IPS DF 6.9 (cell line): Measurements from ENCODE around the gene SCAMP1.
"Not testable (repeated sequence)": the region's sequence is repeated elsewhere in the genome, so short reads cannot be mapped to it uniquely, and the experiment has no call there.

ENCODE experiments used
- DNase-seq: peaks from one replicate; pipeline ENCODE4 v3.0.0-alpha.2; 2013; ENCODE audit warnings: low read depth, low spot score
- H3K27ac ChIP-seq: one replicate; pipeline ENCODE4 v1.5.1; 2013; ENCODE audit warnings: low read length, control low read depth
- H3K27me3 ChIP-seq: 2 replicates; pipeline ENCODE4 v1.6.1; 2013; ENCODE audit warnings: mild to moderate bottlenecking, low read length; ENCODE audit not compliant: control insufficient read depth, insufficient read depth
- H3K36me3 ChIP-seq: 2 replicates; pipeline ENCODE4 v1.6.1; 2013; ENCODE audit warnings: low read length; ENCODE audit not compliant: control insufficient read depth, insufficient read depth
- H3K4me1 ChIP-seq: 2 replicates; pipeline ENCODE4 v1.6.1; 2013; ENCODE audit warnings: low read length; ENCODE audit not compliant: control insufficient read depth, insufficient read depth
- H3K4me3 ChIP-seq: 2 replicates; pipeline ENCODE4 v1.5.1; 2013; ENCODE audit warnings: mild to moderate bottlenecking, low read length
- H3K9me3 ChIP-seq: 2 replicates; pipeline ENCODE4 v1.6.1; 2013; ENCODE audit warnings: low read length, inconsistent platforms; ENCODE audit not compliant: control insufficient read depth, insufficient read depth
- WGBS: extraction: QIAGEN DNeasy Blood & Tissue Kit; methylation state at CpG from one replicate; pipeline ENCODE4 v1.1.7; 2013; ENCODE audit warnings: mixed read lengths, missing lambda C conversion rate; ENCODE audit not compliant: insufficient read length, insufficient coverage; 5-methylcytosine and 5-hydroxymethylcytosine counted together

The SCAMP1 gene

GRCh38 chr5:78420548-78420947, 60.1 kb downstream of the SCAMP1 start:
- DNase-seq = no peak
- Histone ChIP-seq H3K9me3 (no peaks in the 10 kb centered on the region), H3K36me3 (no peaks in the 10 kb centered on the region), H3K4me1 (no peaks in the 10 kb centered on the region), H3K27me3 (no peaks in the 10 kb centered on the region), H3K27ac (no peak overlapping the region), H3K4me3 (no peak overlapping the region)

DNA sequence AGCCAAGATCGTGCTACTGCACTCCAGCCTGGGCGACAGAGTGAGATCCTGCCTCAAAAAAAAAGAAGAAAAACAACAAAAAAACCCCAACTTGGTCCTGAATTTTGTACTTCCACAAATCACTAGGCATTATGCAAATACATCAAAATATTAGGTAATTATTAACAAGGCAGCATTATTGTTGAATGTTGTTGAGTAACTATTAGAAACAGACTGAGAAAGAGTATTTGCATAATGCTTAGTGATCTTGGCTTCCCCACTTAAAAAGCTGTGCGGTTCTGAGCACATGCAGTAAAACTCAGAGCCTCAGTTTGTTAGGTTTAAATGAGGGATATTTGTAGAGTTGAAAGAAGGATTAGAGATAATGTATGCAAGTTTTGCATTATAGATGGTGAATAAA, 64.2 kb downstream of the SCAMP1 start:
- no peak for DNase-seq
- no CpG with 5 or more reads among the region's 3 CpGs for WGBS
- no peaks in the 10 kb centered on the region for H3K36me3 ChIP-seq
- H3K27ac ChIP-seq = no peak overlapping the region
- H3K9me3 ChIP-seq = no peaks in the 10 kb centered on the region
- no peak overlapping the region for H3K4me3 ChIP-seq
- H3K27me3 ChIP-seq = no peaks in the 10 kb centered on the region
- H3K4me1 ChIP-seq = no peaks in the 10 kb centered on the region

- H3K4me3 ChIP-seq = no peak overlapping the region
- H3K4me1 ChIP-seq = no peaks in the 10 kb centered on the region
- WGBS = no CpG with 5 or more reads among the region's 2 CpGs
- H3K36me3 ChIP-seq = no peaks in the 10 kb centered on the region
- no peak for DNase-seq
- no peaks in the 10 kb centered on the region for H3K9me3 ChIP-seq
- no peak overlapping the region for H3K27ac ChIP-seq
- no peaks in the 10 kb centered on the region for H3K27me3 ChIP-seq
Observed at GRCh38 chr5:78429332-78429980, 69.0 kb downstream of the SCAMP1 start.

GRCh38 chr5:78430866-78431265, 70.4 kb downstream of the SCAMP1 start:
- no peaks in the 10 kb centered on the region for H3K4me1 ChIP-seq

DNA sequence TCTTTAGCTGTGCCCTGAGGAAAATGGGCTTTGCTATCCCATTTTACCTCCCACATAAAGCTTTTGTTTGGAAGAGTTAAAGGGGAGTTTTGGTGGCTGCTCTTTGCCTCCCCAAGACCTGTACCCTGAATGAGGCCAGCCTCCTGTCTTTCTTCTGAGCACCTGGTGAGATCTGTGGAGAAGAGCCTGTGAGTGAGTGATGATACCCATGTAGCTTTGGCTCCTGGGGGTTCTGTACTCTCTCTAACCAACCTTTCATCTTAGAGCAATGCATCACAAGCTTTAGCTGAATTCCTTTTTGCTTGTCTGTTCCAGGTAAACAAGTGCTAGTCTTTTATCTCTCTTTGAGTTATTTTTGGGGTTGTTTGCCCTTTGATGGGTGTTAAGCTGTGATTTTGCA, 73.6 kb downstream of the SCAMP1 start:
- Histone ChIP-seq H3K4me3 (no peak overlapping the region), H3K9me3 (no peaks in the 10 kb centered on the region), H3K36me3 (no peaks in the 10 kb centered on the region), H3K4me1 (no peaks in the 10 kb centered on the region), H3K27ac (no peak overlapping the region), H3K27me3 (no peaks in the 10 kb centered on the region)
- no peak for DNase-seq

More at GRCh38 chr5:78430866-78431265, 70.4 kb downstream of the SCAMP1 start:
- no peak for DNase-seq
- Histone ChIP-seq H3K4me3 (no peak overlapping the region), H3K9me3 (no peaks in the 10 kb centered on the region), H3K27ac (no peak overlapping the region), H3K27me3 (no peaks in the 10 kb centered on the region), H3K36me3 (no peaks in the 10 kb centered on the region)
- no CpG with 5 or more reads among the region's 1 CpG for WGBS

DNA sequence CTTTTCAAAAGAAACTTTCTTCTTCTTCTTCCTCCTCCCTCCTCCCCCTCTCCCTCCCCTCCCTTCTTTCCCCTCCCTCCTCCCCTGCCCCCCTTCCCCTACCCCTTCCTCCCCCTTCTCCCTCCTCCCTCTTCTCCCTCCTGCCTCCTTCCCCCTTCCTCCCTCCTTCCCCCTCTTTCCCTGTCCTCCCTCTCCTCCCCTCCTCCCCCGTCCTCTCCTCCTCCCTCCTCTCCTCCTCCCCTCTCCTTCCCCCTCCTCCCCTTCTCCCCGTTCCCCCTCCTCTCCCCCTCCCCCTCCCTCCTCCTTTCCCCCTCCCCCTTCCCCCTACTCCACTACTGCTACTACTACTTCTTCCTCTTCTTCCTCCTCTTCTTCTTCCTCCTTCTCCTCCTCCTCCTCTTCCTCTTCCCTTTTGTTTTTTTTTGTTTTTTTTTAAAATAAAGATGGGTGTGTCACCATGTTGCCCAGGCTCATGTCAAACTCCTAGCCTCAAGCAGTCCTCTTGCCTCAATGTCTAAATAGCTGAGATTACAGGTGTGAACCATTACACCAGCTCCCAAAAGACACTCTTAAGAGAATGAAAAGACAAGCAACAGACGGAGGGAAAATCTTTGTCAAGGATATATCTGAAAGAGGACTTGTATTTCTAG, 87.5 kb downstream of the SCAMP1 start:
- no peak for DNase-seq
- no peaks in the 10 kb centered on the region for H3K9me3 ChIP-seq
- WGBS = no CpG with 5 or more reads among the region's 3 CpGs
- no peaks in the 10 kb centered on the region for H3K36me3 ChIP-seq
- H3K4me3 ChIP-seq = no peak overlapping the region
- H3K27ac ChIP-seq = no peak overlapping the region
- no peaks in the 10 kb centered on the region for H3K27me3 ChIP-seq
- H3K4me1 ChIP-seq = no peaks in the 10 kb centered on the region

DNA sequence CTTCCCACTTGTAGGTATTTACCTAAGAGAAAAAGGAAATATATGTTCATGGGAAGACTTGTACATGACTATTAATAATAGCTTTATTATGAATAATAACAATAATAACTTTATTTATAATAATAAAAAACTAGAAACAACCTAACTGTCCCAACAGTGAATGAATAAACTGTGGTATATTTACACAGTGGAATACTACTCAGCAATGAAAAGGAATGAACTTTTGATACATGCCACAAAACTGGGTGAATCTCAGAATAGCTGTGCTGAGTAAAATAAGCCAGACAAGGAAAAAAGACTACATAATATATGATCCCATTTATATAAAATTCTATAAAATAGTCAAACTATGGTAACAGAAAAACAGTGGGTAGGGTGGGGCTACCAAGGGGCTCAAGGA, 88.7 kb downstream of the SCAMP1 start:
- Histone ChIP-seq H3K27ac (no peak overlapping the region), H3K36me3 (no peaks in the 10 kb centered on the region), H3K9me3 (no peaks in the 10 kb centered on the region), H3K4me3 (no peak overlapping the region), H3K4me1 (no peaks in the 10 kb centered on the region), H3K27me3 (no peaks in the 10 kb centered on the region)
- DNase-seq = no peak

GRCh38 chr5:78457507-78457906, 97.1 kb downstream of the SCAMP1 start:
- H3K4me3 ChIP-seq, H3K36me3 ChIP-seq, H3K27ac ChIP-seq, H3K9me3 ChIP-seq, H3K27me3 ChIP-seq, DNase-seq, H3K4me1 ChIP-seq: not testable (repeated sequence)
- WGBS = no CpG with 5 or more reads among the region's 14 CpGs

GRCh38 chr5:78458843-78459242, 98.4 kb downstream of the SCAMP1 start:
- H3K4me1 ChIP-seq = no peaks in the 10 kb centered on the region
- no peaks in the 10 kb centered on the region for H3K9me3 ChIP-seq
- H3K4me3 ChIP-seq = no peak overlapping the region
- no peaks in the 10 kb centered on the region for H3K36me3 ChIP-seq
- no peak overlapping the region for H3K27ac ChIP-seq
- no peaks in the 10 kb centered on the region for H3K27me3 ChIP-seq
- no peak for DNase-seq
- no CpG with 5 or more reads among the region's 2 CpGs for WGBS

DNA sequence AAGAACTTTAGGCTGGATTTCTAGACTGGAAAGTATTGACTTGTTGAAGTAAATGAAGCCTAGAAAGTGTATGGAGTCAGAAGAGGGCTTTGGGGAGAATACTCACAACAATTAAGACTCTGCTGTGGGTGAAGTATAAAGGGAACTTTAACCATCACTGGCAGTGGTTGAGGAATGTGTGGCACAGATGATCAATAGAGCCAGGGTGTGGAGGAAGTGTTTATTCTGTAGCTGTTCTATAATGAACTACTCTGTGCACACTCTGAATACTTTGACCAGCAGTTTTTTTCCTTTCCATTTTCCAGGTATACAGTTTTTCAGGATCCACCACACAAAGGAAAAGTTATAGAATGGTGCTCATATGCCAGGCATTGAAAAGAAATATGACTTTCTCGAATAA, 106.7 kb downstream of the SCAMP1 start:
- no CpG with 5 or more reads among the region's 1 CpG for WGBS
- no peaks in the 10 kb centered on the region for H3K4me1 ChIP-seq
- no peak for DNase-seq

DNA sequence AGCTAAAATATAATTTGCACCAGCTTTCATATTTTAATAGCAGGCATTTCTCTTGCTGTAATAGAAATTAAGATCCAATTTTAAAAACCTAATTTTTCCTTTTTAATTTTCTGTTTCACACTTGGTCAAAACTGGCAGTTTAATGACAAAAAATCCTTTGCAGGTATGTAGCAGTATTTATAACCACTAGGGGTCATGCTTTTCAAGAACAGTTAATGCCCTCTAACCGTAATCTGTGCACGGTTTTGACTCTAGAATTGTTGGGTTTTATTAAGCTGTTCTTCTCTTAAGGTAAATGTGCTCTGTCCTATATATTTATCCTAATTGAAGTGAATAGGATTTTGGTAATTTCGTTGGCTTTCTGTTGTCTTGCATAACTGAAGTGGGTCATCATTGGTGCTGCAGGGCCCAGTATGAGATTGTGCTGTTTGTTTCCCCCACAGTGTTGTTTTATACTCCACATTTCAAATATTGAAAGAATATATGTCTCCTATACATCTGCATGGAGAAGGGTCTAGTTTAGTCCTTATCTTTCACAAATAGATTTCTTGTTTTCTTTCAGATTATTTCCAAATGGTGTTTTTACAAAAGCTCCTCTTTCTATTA, 107.4 kb downstream of the SCAMP1 start:
- H3K9me3 ChIP-seq = no peaks in the 10 kb centered on the region
- WGBS = no CpG with 5 or more reads among the region's 3 CpGs
- H3K27ac ChIP-seq = no peak overlapping the region
- no peak for DNase-seq
- H3K36me3 ChIP-seq = no peaks in the 10 kb centered on the region
- H3K27me3 ChIP-seq = no peaks in the 10 kb centered on the region
- H3K4me3 ChIP-seq = no peak overlapping the region
- no peaks in the 10 kb centered on the region for H3K4me1 ChIP-seq

More for the DNA sequence above, 106.7 kb downstream of the SCAMP1 start:
- Histone ChIP-seq H3K27ac (no peak overlapping the region), H3K4me3 (no peak overlapping the region), H3K27me3 (no peaks in the 10 kb centered on the region), H3K36me3 (no peaks in the 10 kb centered on the region), H3K9me3 (no peaks in the 10 kb centered on the region)
